KOPT-K1 (cell line): Measurements from ENCODE around the gene UBA5.
"Not testable (repeated sequence)": the region's sequence is repeated elsewhere in the genome, so short reads cannot be mapped to it uniquely, and the experiment has no call there.

Source experiments
- H3K27ac ChIP-seq: fragments of 200-600 bp; sonication (generic); 2 replicates; pipeline ENCODE4 v1.5.1; 2016; ENCODE audit warnings: antibody characterized with exemption, mild to moderate bottlenecking, low read depth, low read length; ENCODE audit not compliant: poor library complexity, severe bottlenecking
- H3K36me3 ChIP-seq: fragments of 200-600 bp; sonication (generic); 2 replicates; pipeline ENCODE4 v1.5.1; 2017; ENCODE audit warnings: antibody characterized with exemption, mild to moderate bottlenecking, low read length, moderate library complexity; ENCODE audit not compliant: insufficient read depth
- H3K9me3 ChIP-seq: fragments of 200-600 bp; sonication (generic); 2 replicates; pipeline ENCODE4 v1.5.1; 2017; ENCODE audit warnings: antibody characterized with exemption, low read length, mild to moderate bottlenecking; ENCODE audit not compliant: insufficient read depth, poor library complexity, severe bottlenecking

UBA5 gene

GRCh38 chr3:132660052-132660810 lies at the start of gene UBA5:
TSS of gene UBA5 (plus strand) at chr3:132660329. CDS start at chr3:132660538, 209 bp downstream.
- peak within 1 kb of the TSS; percentile 82 for H3K27ac ChIP-seq
- no peaks in the 10 kb centered on the region for H3K36me3 ChIP-seq
- H3K9me3 ChIP-seq, result no peaks in the 10 kb centered on the region

- H3K36me3 ChIP-seq, H3K27ac ChIP-seq, H3K9me3 ChIP-seq: not testable (repeated sequence)
Observed at GRCh38 chr3:132615301-132615700, 44.8 kb upstream of the UBA5 start.

GRCh38 chr3:132615881-132616280 lies 44.2 kb upstream of the UBA5 start:
- Histone ChIP-seq H3K27ac (no peak overlapping the region), H3K9me3 (no peaks in the 10 kb centered on the region), H3K36me3 (peaks cover 4% of the 10 kb centered on the region; the same call in 1 of the 2 replicates)

DNA sequence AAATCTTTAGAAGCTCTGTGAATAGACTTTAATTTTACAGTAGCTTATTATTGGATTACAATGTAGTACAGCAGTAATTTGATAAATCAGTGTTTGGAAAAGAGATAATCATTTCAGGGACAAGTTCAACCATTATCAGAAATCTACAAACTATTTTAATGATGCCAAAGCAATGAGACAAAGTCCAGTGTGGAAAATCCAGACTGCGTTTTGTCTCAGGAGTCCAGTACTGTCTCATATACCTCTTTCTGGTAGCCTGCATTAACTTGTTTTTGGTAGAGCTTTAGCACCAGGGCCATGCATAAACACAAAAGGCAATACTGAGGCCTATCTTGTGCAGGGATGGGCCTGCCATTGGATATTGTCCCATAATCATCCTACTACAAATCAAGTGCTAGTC lies 43.3 kb upstream of the UBA5 start:
- H3K9me3 ChIP-seq, result no peaks in the 10 kb centered on the region
- H3K27ac ChIP-seq, result no peak overlapping the region
- H3K36me3 ChIP-seq, result peaks cover 4% of the 10 kb centered on the region; the same call in 1 of the 2 replicates

DNA sequence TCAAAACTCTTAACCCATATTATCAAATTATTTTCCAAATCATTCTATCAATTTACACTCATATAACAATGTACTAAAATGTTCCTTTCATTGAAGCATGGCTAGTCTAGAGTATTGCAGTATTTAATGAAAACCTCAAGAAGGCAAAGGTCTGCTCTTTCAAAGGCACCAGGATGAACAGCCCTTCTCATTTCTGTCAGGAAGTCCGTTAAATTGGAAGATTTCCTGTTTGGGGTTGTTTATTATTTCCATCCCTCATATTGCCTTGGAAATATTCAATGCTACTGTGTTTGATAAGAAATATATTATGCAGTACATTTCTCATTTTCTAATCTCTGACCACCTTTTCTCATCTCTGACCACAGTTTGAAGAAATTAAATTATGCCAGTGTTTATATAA lies 38.0 kb upstream of the UBA5 start:
- H3K27ac ChIP-seq, result no peak overlapping the region
- peaks cover 16% of the 10 kb centered on the region for H3K36me3 ChIP-seq

DNA sequence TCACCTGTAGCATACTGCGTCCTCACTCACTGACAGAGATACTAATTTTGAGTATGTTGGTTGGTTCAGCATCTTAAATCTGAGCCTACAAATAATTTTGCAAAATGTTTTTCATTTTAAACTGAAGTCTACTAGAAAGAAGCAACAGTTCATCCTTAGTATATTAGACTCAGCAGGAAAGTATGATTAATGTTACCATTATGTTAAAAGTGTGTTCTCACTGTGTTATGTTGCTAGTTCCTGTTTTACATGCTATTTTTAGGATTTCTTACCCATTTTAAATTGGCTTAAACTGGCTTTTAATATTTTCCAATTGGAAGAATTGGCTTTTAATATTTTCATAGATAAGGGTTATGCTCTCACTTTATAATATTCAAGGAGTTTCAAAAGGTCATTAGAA lies 37.4 kb upstream of the UBA5 start:
- Histone ChIP-seq H3K27ac (no peak overlapping the region), H3K36me3 (peaks cover 17% of the 10 kb centered on the region), H3K9me3 (no peaks in the 10 kb centered on the region)

More for the DNA sequence above, 38.0 kb upstream of the UBA5 start:
- no peaks in the 10 kb centered on the region for H3K9me3 ChIP-seq

- H3K36me3 ChIP-seq, result peaks cover 17% of the 10 kb centered on the region
- no peak overlapping the region for H3K27ac ChIP-seq
Observed at GRCh38 chr3:132623646-132624045, 36.5 kb upstream of the UBA5 start.

DNA sequence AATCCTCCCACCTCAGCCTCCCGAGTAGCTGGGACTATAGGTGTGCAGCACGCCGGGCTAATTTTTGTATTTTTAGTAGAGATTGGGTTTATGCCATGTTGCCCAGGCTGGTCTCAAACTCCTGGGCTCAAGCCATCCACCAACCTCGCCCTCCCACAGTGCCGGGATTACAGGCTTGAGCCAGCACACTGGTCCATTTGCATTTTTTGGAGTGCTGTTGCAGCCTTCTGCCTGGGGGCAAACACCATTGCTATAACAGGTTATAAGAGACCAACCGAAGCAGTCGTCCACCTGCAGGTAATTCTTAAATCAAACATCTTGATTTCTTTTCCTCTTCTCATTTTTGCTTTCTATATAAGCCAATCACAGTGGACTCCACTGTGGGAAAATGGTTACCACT lies 35.3 kb upstream of the UBA5 start:
- H3K27ac ChIP-seq, result no peak overlapping the region
- no peaks in the 10 kb centered on the region for H3K9me3 ChIP-seq
- H3K36me3 ChIP-seq, result peaks cover 17% of the 10 kb centered on the region

More at GRCh38 chr3:132623646-132624045, 36.5 kb upstream of the UBA5 start:
- no peaks in the 10 kb centered on the region for H3K9me3 ChIP-seq

DNA sequence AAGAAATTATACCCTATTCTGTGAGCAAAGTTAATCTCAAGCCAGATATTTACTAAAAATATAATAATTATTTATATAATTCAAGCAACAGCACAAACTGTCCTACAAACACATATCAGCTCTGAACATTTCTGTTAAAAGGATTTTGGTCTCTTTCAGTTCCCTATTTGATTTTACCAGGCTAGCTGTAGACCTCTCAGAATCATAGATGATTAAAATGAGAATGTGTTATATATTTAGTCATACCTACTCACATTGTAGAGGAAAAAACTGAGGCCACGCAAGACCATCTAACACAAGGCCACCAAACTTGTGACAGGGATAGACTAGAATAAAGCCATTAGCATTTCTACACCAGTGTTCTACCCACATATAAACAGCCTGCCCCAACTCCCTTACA lies 34.5 kb upstream of the UBA5 start:
- Histone ChIP-seq H3K36me3 (peaks cover 17% of the 10 kb centered on the region), H3K9me3 (no peaks in the 10 kb centered on the region), H3K27ac (no peak overlapping the region)

GRCh38 chr3:132626955-132627354 lies 33.2 kb upstream of the UBA5 start:
- Histone ChIP-seq H3K36me3 (peaks cover 17% of the 10 kb centered on the region), H3K9me3 (no peaks in the 10 kb centered on the region), H3K27ac (no peak overlapping the region)

DNA sequence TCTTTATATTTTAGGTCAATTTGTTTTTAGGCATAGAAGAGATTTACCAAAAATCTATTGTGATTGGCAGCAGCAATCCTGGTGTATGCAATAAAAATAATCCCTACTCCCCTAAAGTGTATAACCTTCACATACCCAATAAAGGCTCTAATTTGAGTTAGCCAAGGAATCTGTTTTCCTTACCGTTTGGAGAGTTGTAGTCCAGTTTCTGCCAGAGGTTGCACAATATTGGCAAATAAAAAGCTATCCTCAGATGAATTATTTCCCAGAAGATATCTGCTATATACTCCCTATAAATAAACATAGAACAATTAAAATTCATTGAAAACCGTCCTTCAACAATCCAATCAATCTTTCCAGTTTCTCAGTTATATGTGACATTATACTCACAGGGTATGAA lies 32.0 kb upstream of the UBA5 start:
- no peaks in the 10 kb centered on the region for H3K9me3 ChIP-seq
- no peak overlapping the region for H3K27ac ChIP-seq
- H3K36me3 ChIP-seq, result peaks cover 17% of the 10 kb centered on the region

- Histone ChIP-seq H3K36me3 (peaks cover 17% of the 10 kb centered on the region), H3K27ac (no peak overlapping the region), H3K9me3 (no peaks in the 10 kb centered on the region)
Observed at GRCh38 chr3:132629928-132630327, 30.2 kb upstream of the UBA5 start.

- Histone ChIP-seq H3K36me3 (peaks cover 17% of the 10 kb centered on the region), H3K9me3 (no peaks in the 10 kb centered on the region), H3K27ac (no peak overlapping the region)
Observed at GRCh38 chr3:132630612-132631011, 29.5 kb upstream of the UBA5 start.

DNA sequence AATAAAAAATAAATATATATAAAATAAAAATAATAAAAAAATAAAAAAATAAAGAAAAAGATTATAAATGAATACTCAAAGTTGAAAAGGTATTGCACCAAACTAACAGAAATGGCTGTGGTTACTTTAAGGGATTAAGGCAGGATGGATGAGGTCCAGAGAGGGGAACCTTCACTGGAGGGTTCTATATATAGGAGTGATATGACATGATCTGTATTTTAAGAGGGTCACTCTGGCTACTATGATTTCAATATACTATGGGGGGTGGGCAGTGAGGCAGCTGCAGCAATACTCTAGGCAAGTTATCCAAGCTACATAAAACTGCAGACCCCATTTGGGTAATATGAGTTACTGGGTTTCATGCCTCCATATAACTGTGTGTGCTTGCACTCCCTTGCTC lies 25.1 kb upstream of the UBA5 start:
- no peak overlapping the region for H3K27ac ChIP-seq
- H3K9me3 ChIP-seq, result no peaks in the 10 kb centered on the region
- H3K36me3 ChIP-seq, result peaks cover 8% of the 10 kb centered on the region

- Histone ChIP-seq H3K9me3 (no peaks in the 10 kb centered on the region), H3K36me3 (peaks cover 16% of the 10 kb centered on the region), H3K27ac (no peak overlapping the region)
Observed at GRCh38 chr3:132637590-132637989, 22.5 kb upstream of the UBA5 start.

DNA sequence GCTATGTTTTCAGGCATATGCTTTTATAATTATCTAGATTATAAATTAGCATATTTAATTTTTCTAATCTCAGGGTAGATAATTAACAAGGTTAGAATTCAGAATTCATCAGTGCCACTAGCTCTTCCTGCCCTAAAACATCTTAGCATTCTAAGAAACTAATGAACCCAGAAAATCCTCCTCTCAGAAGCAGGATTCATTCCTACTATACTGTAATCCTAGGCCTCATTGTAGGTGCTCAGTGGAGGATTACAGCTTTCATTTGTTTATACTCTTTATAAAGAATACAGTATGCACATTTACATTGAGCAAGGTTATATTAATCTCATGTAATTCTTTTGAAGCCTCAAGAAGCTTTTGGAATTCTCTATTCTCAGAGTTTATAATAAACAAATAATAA lies 21.4 kb upstream of the UBA5 start:
- H3K27ac ChIP-seq, result no peak overlapping the region
- H3K36me3 ChIP-seq, result peaks cover 16% of the 10 kb centered on the region
- H3K9me3 ChIP-seq, result no peaks in the 10 kb centered on the region
